DND-41 (cell line): Measurements from ENCODE around the gene PHACTR3.

Experiments used
- CTCF ChIP-seq: IDR thresholded peaks from 2 replicates; pipeline ENCODE4 v1.5.1; 2012; ENCODE audit warnings: borderline replicate concordance, low read length, moderate library complexity, mild to moderate bottlenecking; ENCODE audit not compliant: poor library complexity, severe bottlenecking; ENCODE audit errors: extremely low read depth
- EZH2 ChIP-seq: IDR thresholded peaks from 3 replicates; pipeline ENCODE4 v1.6.1; 2012; ENCODE audit warnings: borderline replicate concordance, low read depth, mild to moderate bottlenecking, moderate library complexity, low read length, inconsistent platforms; ENCODE audit not compliant: severe bottlenecking

GRCh38 chr20:59571151-59571550, 33.2 kb upstream of the PHACTR3 start:
- TF ChIP-seq CTCF (no peak), EZH2 (no peak)
